Endothelial cell of umbilical vein (primary cell): ENCODE measurements around the gene LRRK1. TPM values are rescaled to one million over a fixed set of nuclear protein-coding genes. Genes with fewer than 3 reads are reported as not detected.

ENCODE experiments used
- BruUV-seq: library from RNA; stranded (reverse); fragments of 400-500 nt; replicated peaks from 2 replicates; lab custom pipeline; 2021; lab: Mats Ljungman, UMichigan
- CTCF ChIA-PET: fragments of 300-600, 350-600 bp; sonication (Branson Sonifier 250); formaldehyde crosslinking; loops from one replicate; lab custom pipeline; 2021; ENCODE audit warnings: antibody characterized with exemption, inconsistent platforms; lab: Charles Lee
- POLR2A ChIA-PET: fragments of 300-600, 350-600 bp; sonication (Branson Sonifier 250); formaldehyde crosslinking; loops from one replicate; lab custom pipeline; 2021; ENCODE audit warnings: antibody characterized with exemption, inconsistent platforms; lab: Charles Lee
- DNase-seq: peaks from one replicate; pipeline ENCODE4 v3.0.0-alpha.2; 2011; ENCODE audit warnings: low read depth, low spot score
- FAIRE-seq: peaks from 2 replicates; lab custom pipeline; 2011; peaks lifted over from hg19 to GRCh38; lab: Jason Lieb, UNC
- H2AFZ ChIP-seq: 2 replicates; pipeline ENCODE4 v1.6.0; 2012; ENCODE audit warnings: low read depth, low read length, control low read depth, inconsistent platforms
- H3K27ac ChIP-seq: 2 replicates; pipeline ENCODE4 v1.5.1; 2011; ENCODE audit warnings: low read depth, mild to moderate bottlenecking, control low read depth, low read length, moderate library complexity; ENCODE audit not compliant: insufficient read depth
- H3K27me3 ChIP-seq, 2 experiments: 2 replicates each; pipeline versions ENCODE4 v1.6.0 to v1.6.1; 2011; ENCODE audit warnings: low read length in 2 of 2, mixed read lengths in 1 of 2; ENCODE audit not compliant: control insufficient read depth in 2 of 2, insufficient read depth in 2 of 2
- H3K36me3 ChIP-seq, 2 experiments: 2 replicates in 1 of 2; 3 replicates in 1 of 2; pipeline ENCODE4 v1.5.1; 2011; ENCODE audit warnings: low read length in 2 of 2, mild to moderate bottlenecking in 1 of 2, moderate library complexity in 1 of 2; ENCODE audit not compliant: control insufficient read depth in 2 of 2, insufficient read depth in 2 of 2; ENCODE audit errors: extremely low read depth in 1 of 2
- H3K4me1 ChIP-seq: 3 replicates; pipeline ENCODE4 v1.5.1; 2011; ENCODE audit warnings: mild to moderate bottlenecking, low read length; ENCODE audit not compliant: control insufficient read depth, insufficient read depth; ENCODE audit errors: extremely low read depth
- H3K4me2 ChIP-seq: 2 replicates; pipeline ENCODE4 v1.6.1; 2011; ENCODE audit warnings: low read length, control low read depth, mixed read lengths; ENCODE audit not compliant: insufficient read depth
- H3K4me3 ChIP-seq, 3 experiments: fragments of 200-600 bp in 1 of 3; sonication (generic), shearing (Covaris generic) in 1 of 3; replicated peaks in 1 of 3; 2 replicates each; pipeline ENCODE4 v1.5.1; 2011 to 2016; ENCODE audit warnings: control low read depth in 3 of 3, low read length in 3 of 3, mild to moderate bottlenecking in 2 of 3, inconsistent platforms in 1 of 3, low read depth in 1 of 3, moderate library complexity in 1 of 3; ENCODE audit not compliant: insufficient read depth in 1 of 3
- H3K79me2 ChIP-seq: 2 replicates; pipeline ENCODE4 v1.6.0; 2012; ENCODE audit warnings: low read length, inconsistent platforms; ENCODE audit not compliant: control insufficient read depth, insufficient read depth
- H3K9ac ChIP-seq: replicated peaks from 2 replicates; pipeline ENCODE3; 2011; ENCODE audit warnings: low read length, control low read depth; ENCODE audit not compliant: insufficient read depth; ENCODE audit errors: extremely low read depth
- H3K9me1 ChIP-seq: replicated peaks from 3 replicates; pipeline ENCODE4 v1.6.0; 2011; ENCODE audit warnings: mild to moderate bottlenecking, low read length; ENCODE audit not compliant: control insufficient read depth, insufficient read depth; ENCODE audit errors: extremely low read depth
- H3K9me3 ChIP-seq: replicated peaks from 2 replicates; pipeline ENCODE4 v1.5.1; 2012; ENCODE audit warnings: low read length, inconsistent platforms; ENCODE audit not compliant: control insufficient read depth, insufficient read depth
- H4K20me1 ChIP-seq: replicated peaks from 2 replicates; pipeline ENCODE3; 2011; ENCODE audit warnings: mild to moderate bottlenecking, low read length; ENCODE audit not compliant: control insufficient read depth, insufficient read depth; ENCODE audit errors: extremely low read depth
- EZH2 ChIP-seq: IDR thresholded peaks from 2 replicates; pipeline ENCODE4 v1.6.1; 2012; ENCODE audit warnings: borderline replicate concordance, low read depth, mild to moderate bottlenecking, moderate library complexity, low read length, inconsistent platforms; ENCODE audit not compliant: severe bottlenecking
- FOS ChIP-seq: IDR thresholded peaks from 2 replicates; pipeline ENCODE4 v1.6.1; 2011; ENCODE audit warnings: mild to moderate bottlenecking, low read length, moderate library complexity, borderline replicate concordance; ENCODE audit not compliant: insufficient read depth
- GATA2 ChIP-seq: IDR thresholded peaks from 2 replicates; pipeline ENCODE4 v1.7.0; 2011; ENCODE audit warnings: low read depth, mild to moderate bottlenecking, moderate library complexity, mixed read lengths, low read length; ENCODE audit not compliant: insufficient read length, insufficient read depth
- JUN ChIP-seq: IDR thresholded peaks from 2 replicates; pipeline ENCODE4 v1.6.1; 2011; ENCODE audit warnings: borderline replicate concordance, low read depth; ENCODE audit not compliant: insufficient read length, insufficient read depth
- MYC ChIP-seq: IDR thresholded peaks from one replicate; pipeline ENCODE4 v1.6.1; 2011; ENCODE audit warnings: mild to moderate bottlenecking, low read depth, low read length
- POLR2A ChIP-seq: IDR thresholded peaks from 2 replicates; pipeline ENCODE4 v1.6.1; 2012; ENCODE audit warnings: low read depth, mild to moderate bottlenecking, control low read depth, low read length
- POLR2AphosphoS5 ChIP-seq: IDR thresholded peaks from 2 replicates; pipeline ENCODE4 v1.6.1; 2012; ENCODE audit warnings: low read depth, mild to moderate bottlenecking, control low read depth, low read length, moderate library complexity; ENCODE audit not compliant: insufficient read depth
- dilution Hi-C: fragments of 300-500 bp; cut with MboI; formaldehyde crosslinking; loops from one replicate; pipeline ENCODE4 v1.15.0; 2019; ENCODE audit warnings: low sequenced_read_pairs; ENCODE audit not compliant: extremely low pct_ligation_motif_present
- intact Hi-C: fragments of 100-400 bp; cut with micrococcal nuclease; formaldehyde crosslinking; loops from one replicate; pipeline ENCODE4 v1.10.0; 2022
- polyA plus RNA-seq, 4 experiments: library from polyadenylated mRNA; depleted of rRNA in 3 of 4; stranded (reverse) in 3 of 4; unstranded in 1 of 4; fragments of >200 nt; gene quantifications; 2 replicates each; pipeline versions ENCODE4 v1.2.1 to v1.2.3, GENCODE V29; 2011 to 2012; ENCODE audit warnings: missing spikeins in 1 of 4
- total RNA-seq: library from RNA; stranded (reverse); gene quantifications from 2 replicates; pipeline ENCODE4 v1.2.3, GENCODE V29; 2021
- TF ChIP-seq, protein P1 (sequence below), 2 donors: IDR thresholded peaks; 1 replicate in 1 of 2; 2 replicates in 1 of 2; pipeline ENCODE4 v1.5.1; 2011; ENCODE audit warnings: low read length in 2 of 2, mild to moderate bottlenecking in 2 of 2, moderate library complexity in 2 of 2, control low read depth in 1 of 2, inconsistent platforms in 1 of 2, low read depth in 1 of 2; ENCODE audit not compliant: insufficient read depth in 1 of 2; ENCODE audit errors: extremely low read depth in 1 of 2
- TF ChIP-seq, protein P2 (sequence below): IDR thresholded peaks from 2 replicates; pipeline ENCODE4 v1.6.1; 2011; ENCODE audit not compliant: insufficient read depth, insufficient read length

LRRK1 gene
- total and polyA plus RNA-seq, 2 donors (not counting 3 experiments of a cell fraction or from before 2014, with no cell fraction given): 11.0 to 22.1 TPM

DNA sequence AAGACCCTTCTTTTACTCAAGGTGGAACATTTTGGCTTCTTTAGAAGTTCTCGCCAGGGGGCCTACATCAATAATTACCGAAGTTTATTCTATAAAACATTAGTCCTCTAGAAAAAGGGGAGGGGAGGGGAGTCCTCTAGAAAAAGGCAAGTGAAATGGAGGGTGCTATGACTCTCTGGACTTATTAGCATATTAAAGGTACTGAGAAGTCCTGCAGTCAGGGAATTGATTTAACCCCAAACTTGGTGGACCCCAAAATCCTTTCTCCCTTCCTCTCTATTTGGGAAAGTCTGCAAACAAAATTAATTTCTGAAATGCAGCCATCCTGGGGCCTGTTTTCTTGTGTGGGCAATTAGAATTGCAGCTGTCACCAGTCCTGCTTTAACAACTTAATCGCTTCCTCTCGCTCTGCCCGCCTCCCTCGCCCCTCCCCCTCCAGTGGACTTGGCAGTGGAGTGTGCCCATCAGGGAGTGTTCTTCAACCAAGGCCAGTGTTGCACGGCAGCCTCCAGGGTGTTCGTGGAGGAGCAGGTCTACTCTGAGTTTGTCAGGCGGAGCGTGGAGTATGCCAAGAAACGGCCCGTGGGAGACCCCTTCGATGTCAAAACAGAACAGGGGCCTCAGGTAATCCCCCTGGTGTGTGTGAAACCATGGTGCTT, 18.9 kb upstream of the LRRK1 start:
- CTCF ChIA-PET: interaction anchor here (1.5 to 3.4 kb wide), 3 partner anchors 11 to 108 kb away, joined by 5 to 14 read pairs (median 5); no protein-coding TSS in a partner anchor
- dilution Hi-C loops: no loop called here
- DNase-seq: no peak
- FAIRE-seq: no peak
- H3K27ac ChIP-seq: no peak overlapping the region
- H3K9me3 ChIP-seq: no peaks in the 10 kb centered on the region
- H3K27me3 ChIP-seq: no peaks in the 10 kb centered on the region
- no peaks in the 10 kb centered on the region for H3K79me2 ChIP-seq
- TF ChIP-seq FOS (no peak), POLR2A (no peak), JUN (no peak), GATA2 (no peak), POLR2AphosphoS5 (no peak), EZH2 (no peak), MYC (no peak)
- TF ChIP-seq, protein P1, sequence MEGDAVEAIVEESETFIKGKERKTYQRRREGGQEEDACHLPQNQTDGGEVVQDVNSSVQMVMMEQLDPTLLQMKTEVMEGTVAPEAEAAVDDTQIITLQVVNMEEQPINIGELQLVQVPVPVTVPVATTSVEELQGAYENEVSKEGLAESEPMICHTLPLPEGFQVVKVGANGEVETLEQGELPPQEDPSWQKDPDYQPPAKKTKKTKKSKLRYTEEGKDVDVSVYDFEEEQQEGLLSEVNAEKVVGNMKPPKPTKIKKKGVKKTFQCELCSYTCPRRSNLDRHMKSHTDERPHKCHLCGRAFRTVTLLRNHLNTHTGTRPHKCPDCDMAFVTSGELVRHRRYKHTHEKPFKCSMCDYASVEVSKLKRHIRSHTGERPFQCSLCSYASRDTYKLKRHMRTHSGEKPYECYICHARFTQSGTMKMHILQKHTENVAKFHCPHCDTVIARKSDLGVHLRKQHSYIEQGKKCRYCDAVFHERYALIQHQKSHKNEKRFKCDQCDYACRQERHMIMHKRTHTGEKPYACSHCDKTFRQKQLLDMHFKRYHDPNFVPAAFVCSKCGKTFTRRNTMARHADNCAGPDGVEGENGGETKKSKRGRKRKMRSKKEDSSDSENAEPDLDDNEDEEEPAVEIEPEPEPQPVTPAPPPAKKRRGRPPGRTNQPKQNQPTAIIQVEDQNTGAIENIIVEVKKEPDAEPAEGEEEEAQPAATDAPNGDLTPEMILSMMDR (IDR thresholded peaks at IDR 0.05; ENCODE audit: extremely low read depth in 1 of 2, insufficient read depth in 1 of 2, low read depth in 1 of 2, low read length in 2 of 2): no peak
- TF ChIP-seq, protein P2, sequence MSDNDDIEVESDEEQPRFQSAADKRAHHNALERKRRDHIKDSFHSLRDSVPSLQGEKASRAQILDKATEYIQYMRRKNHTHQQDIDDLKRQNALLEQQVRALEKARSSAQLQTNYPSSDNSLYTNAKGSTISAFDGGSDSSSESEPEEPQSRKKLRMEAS: no peak
- no peaks in the 10 kb centered on the region for H4K20me1 ChIP-seq
- H3K9ac ChIP-seq: no peak overlapping the region
- H3K9me1 ChIP-seq: no peaks in the 10 kb centered on the region
- H3K36me3 ChIP-seq: no peaks in the 10 kb centered on the region
- intact Hi-C loops: loop anchor here (5.0 to 10.0 kb wide), 2 partner anchors 107 to 285 kb away; no protein-coding TSS in a partner anchor
- no TSS peak for BruUV-seq
- no peak overlapping the region for H3K4me2 ChIP-seq
- H3K4me1 ChIP-seq: peaks cover 27% of the 10 kb centered on the region
- POLR2A ChIA-PET: no interaction called here
- H2AFZ ChIP-seq: no peak overlapping the region
- no peak overlapping the region for H3K4me3 ChIP-seq
